GM12864 (cell line): ENCODE data around the gene SEBOX.
A peak's percentile ranks its signal among the peaks of the same experiment; 100 is the strongest.

Source experiments
- DNase-seq: peaks from one replicate; pipeline ENCODE4 v3.0.0-alpha.2; 2011; ENCODE audit warnings: low read depth
- H3K4me3 ChIP-seq: 2 replicates; pipeline ENCODE4 v1.5.1; 2011; ENCODE audit warnings: mild to moderate bottlenecking, low read depth, low read length, control low read depth
- CTCF ChIP-seq: IDR thresholded peaks from 2 replicates; pipeline ENCODE4 v1.5.1; 2011; ENCODE audit warnings: low read depth, mild to moderate bottlenecking, moderate library complexity, low read length, control low read depth, inconsistent platforms; ENCODE audit errors: missing control alignments

The SEBOX gene

DNA sequence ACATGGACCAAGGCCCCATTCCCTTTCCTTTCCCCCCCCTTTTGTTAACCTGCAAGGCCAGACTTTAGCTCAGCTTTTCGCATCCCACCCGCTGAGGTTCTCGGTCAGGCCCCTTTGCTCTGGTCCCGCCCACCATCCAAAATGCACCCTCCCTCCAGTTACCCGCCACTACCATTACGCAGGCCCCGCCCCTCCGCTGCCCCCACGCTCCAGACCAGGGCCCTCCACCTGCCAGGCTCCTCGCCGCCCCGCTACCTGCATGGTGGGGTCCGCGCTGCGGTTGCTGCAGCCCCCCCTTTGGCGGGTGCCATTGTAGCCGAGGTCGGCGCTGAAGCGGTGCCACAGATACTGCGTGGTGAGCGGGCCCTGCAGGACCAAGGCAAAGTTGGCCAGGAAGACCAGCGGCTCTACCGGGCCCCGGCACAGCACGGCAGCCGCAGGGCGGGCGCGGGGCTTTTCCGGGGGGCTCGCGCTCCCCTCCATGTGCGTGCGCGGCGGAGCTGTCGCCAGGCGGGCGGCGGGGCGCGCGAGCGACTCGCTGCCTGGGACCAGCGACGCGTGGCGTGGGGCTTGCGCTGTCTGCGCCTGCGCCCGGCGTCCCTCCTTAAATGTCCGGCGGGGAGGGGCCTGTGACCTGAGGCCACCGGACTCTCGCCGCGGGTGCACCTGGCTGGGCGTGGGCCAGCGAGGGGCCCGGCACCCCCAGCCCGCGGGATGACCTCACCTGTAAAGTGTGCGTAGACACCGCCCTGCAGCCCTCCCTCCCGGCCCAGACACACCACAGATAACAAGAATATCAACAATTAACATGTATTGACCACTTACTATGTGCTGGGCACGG is 40.9 kb upstream of the SEBOX start, which contains the start of gene SLC46A1:
Gene SLC46A1, minus strand, starts transcription at position 581 of the 841 bp plus-strand sequence. Its CDS starts 98 bp downstream, at position 483.
- TF ChIP-seq CTCF, result no peak
- no peak for DNase-seq
- H3K4me3 ChIP-seq, result peak within 1 kb of the TSS; percentile 86

GRCh38 chr17:28404812-28405570 is 40.0 kb upstream of the SEBOX start:
- TF ChIP-seq CTCF, result no peak
- H3K4me3 ChIP-seq, result peak overlapping the region; percentile 86
- no peak for DNase-seq

- H3K4me3 ChIP-seq, result no peak overlapping the region
- DNase-seq, result no peak
- TF ChIP-seq CTCF, result no peak
Observed at GRCh38 chr17:28404461-28404811, 39.4 kb upstream of the SEBOX start.

DNA sequence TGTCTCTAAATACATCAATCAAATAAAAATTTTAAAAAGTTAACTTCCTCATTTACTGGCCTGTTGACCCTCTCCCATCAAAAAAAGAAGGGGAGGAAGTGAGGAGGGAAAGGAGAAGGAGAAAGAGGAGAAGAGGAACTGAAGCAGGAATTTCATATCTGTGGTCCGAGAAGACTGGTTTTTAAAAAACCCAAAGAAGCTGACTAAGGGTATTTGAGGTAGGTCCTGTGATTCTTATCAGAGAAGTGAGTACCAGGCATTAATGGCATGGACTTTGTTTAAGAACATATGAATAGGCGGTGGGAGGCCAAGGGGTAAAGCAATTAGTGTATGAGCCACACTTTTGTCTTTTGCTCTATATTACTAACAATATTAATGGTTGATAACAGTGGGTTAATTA is 39.0 kb upstream of the SEBOX start:
- H3K4me3 ChIP-seq, result no peak overlapping the region
- TF ChIP-seq CTCF, result no peak
- DNase-seq, result no peak

- DNase-seq, result no peak
- no peak overlapping the region for H3K4me3 ChIP-seq
- no peak for TF ChIP-seq CTCF
Observed at GRCh38 chr17:28402844-28403243, 37.8 kb upstream of the SEBOX start.

DNA sequence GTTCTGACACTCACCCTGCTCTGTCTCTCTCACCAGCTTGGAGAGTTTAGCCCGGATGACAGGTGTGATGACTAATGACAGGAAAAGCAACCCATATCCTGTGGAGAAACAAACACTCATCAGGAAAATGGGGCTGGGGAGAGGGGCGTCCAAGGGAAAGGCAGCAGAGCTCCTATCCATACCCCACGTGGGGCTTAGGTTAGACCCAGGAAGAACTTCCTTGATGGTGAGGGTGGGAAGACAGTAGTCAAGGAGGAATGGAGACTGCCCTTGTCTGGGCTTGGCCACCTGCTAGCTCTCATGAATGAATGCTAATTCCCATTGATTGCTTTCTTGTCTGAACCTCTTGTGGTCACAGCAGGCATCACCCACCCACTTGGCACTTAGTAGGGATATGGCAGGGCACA is 37.2 kb upstream of the SEBOX start:
- TF ChIP-seq CTCF, result no peak
- no peak overlapping the region for H3K4me3 ChIP-seq
- no peak for DNase-seq
